Ovary (tissue), 3 donors: Measurements from ENCODE around the gene LRFN4.

ENCODE experiments used
- CTCF ChIP-seq, 3 donors: fragments of 450-650 bp in 2 of 3; fragments of 200-600 bp in 1 of 3; IDR thresholded peaks; one replicate each; pipeline versions ENCODE4 v1.5.1 to v1.8.0; 2016 to 2022; ENCODE audit warnings: antibody characterized with exemption in 3 of 3, mild to moderate bottlenecking in 1 of 3
- EP300 ChIP-seq: sonication (generic); formaldehyde crosslinking; IDR thresholded peaks from one replicate; pipeline ENCODE4 v1.6.1; 2017; ENCODE audit warnings: antibody characterized with exemption
- POLR2A ChIP-seq: fragments of 450-650 bp; IDR thresholded peaks from one replicate; pipeline ENCODE4 v1.6.1; 2017; ENCODE audit warnings: antibody characterized with exemption, mild to moderate bottlenecking, moderate library complexity
- donor health status: DM: no; HTN: no; CAD: no.

GRCh38 chr11:66852466-66853241 is 4.2 kb upstream of the LRFN4 start:
- TF ChIP-seq POLR2A (no peak), CTCF (IDR thresholded peaks at IDR 0.05) (no peak), EP300 (no peak)
